ENCODE data around the gene DLG2.
A peak's percentile ranks its signal among the peaks of the same experiment; 100 is the strongest.

DLG2 gene

DNA sequence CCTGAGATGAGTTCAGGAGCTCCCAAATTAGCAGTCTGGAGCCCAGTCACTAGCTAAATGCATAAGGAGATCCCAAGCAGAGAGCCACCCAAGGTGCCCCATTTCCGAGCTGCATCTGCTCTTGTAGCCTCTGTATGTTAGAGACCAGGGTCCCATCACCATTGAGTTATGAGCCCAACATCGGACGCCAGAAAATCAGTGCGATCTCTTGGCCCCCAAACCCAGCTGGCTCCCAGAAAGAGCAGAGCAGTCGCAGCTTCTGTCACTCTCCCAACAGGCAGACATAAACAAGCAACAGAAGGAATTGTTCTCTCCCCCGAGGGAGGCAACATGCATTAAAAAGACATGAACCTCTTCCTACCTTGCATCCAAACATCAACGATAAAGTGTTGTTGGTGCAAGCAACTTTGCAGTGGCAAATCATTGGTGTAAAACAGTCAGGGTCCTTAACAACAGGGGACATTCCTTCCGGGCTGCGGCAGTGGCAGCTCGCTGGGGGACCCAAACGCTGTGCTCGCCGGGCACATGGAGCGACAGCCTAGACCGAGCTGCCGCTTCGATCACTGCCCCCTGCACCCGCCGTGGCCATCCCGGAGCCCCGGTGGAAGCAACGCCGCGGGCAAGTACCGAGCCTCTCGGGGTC, 907.1 kb downstream of the DLG2 start:
- DNase-seq, result no peak

DNA sequence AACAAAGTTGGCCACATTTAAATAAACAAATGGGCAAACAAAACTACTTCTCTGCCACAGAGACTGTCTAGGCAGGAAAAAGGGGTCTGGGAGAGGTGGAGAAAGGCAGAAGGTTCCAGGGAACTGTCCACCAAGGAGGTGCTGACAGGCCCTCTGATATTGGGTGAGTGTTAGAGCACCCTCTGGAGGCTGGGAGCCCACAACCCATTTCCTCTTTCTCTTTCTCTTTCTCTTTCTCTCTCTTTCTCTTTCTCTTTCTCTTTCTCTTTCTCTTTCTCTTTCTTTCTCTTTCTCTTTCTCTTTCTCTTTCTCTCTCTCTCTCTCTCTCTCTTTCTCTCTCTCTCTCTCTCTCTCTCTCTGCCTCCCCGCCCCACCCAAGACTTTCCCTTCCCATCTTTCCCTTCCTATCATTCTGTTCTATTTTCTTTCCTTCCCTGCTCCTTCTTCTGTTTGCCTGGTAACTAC, 912.8 kb downstream of the DLG2 start:
- peak; percentile 1 for DNase-seq

DNA sequence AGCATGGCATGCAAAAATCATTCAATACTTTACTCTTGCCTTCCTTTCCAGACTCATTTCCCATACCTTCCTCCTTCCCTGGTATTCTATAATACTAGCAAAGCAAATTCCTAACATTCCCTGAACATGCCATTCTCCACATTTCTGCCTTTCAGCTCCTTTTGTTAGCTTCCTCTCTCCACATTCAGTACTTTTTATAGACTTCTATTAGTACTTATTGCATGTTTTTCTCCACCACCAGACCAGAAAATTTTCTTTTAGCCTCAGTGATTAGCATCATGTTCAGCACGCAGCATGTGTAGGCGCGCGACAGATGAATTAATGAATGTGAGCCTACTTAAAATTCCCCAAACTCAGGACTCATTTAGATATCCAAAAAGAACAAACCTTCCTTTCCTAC, 935.3 kb downstream of the DLG2 start:
- no peak for DNase-seq

DNA sequence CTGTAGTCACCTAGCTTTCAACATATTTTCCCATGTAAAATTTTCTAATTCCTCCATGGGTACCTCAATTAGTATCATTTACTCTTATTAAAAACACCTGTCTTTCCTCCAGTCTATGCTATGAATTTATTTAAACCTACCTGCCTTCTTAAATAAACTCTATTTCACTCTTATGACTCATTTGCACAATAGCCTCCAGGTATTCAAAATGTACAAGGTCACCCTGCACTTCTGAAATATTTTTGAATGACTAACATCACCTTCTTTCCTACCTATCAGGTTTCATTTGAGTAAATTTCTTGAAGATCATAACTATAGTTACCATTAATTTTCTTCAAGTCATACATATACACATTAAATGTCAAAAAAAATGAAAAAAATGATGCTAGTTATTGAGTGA, 939.7 kb downstream of the DLG2 start:
- no peak for DNase-seq

DNA sequence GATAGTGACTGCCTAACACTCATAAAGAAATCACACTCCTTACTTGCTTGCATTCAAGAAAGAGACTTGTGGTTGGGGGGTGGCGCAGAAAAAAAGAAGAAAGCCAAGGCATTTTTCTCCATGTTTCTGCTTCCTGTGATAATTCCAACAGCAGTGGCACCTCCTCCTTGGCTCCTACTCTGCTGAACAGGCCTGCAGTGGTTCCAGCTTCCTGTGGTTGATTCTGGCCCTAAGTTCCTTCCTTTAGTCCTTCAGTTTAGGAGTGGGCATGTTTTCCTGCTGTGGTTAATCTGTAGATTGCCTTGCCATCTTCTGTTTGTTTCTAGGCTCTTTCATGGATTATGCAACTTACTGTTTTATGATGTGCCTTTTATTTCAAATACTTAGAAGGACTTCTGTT, 940.4 kb downstream of the DLG2 start:
- no peak for DNase-seq

DNA sequence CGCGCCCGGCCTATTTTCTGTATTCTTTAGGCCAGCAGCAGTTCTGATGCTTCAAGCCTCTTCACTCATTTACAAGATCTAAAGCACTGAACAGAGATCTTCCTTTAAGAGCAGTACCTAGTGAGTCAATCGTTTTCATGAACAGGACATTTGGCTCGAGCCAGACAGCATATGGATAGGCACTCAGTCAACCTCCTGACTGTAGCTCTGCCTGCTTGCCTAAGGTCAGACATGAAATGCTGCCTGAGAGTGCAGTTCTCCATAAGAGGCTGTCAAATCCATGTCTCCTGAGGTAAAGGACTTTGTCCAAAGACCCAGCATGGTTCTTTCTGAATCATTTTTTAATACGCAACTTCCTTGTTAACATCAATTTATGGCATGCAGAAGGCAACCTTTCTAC, 941.2 kb downstream of the DLG2 start:
- no peak for DNase-seq

DNA sequence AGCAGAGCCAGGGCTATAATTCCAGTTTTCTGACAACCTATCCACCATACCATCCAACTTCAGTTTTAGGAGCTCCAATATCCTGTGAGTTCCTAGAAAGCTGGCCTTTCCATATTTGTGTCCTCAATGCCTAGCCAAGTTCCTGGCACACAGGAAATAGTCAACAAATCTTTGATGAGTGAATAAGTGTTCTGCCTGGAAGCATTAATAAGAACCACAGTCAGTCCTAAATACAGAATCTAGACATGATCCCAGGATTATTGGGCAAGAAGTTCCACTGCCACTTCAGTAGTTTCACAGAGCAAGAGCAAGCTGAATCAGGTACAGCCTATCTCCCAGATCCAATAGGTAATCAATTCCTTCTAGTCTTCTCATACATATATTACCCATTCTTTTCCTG, 942.0 kb downstream of the DLG2 start:
- no peak for DNase-seq

DNA sequence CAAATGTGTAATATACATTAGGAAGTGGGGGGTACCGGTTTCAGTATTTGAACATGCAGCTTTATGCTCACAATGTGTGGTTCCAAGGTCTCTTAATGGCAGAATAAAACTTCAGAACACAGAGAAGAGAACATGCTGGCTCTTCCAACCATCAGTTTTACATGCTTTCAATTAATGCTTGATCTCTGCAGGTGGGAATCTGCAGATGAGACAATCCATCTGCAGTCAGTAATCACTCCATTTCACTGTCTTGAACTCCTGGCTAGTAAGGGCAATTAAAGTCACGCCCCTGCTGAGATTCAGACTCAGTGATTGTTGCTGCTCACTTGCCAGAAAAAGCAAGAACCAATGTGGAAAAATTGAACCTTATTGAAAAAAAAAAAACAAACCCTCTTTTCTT, 945.7 kb downstream of the DLG2 start:
- no peak for DNase-seq

DNA sequence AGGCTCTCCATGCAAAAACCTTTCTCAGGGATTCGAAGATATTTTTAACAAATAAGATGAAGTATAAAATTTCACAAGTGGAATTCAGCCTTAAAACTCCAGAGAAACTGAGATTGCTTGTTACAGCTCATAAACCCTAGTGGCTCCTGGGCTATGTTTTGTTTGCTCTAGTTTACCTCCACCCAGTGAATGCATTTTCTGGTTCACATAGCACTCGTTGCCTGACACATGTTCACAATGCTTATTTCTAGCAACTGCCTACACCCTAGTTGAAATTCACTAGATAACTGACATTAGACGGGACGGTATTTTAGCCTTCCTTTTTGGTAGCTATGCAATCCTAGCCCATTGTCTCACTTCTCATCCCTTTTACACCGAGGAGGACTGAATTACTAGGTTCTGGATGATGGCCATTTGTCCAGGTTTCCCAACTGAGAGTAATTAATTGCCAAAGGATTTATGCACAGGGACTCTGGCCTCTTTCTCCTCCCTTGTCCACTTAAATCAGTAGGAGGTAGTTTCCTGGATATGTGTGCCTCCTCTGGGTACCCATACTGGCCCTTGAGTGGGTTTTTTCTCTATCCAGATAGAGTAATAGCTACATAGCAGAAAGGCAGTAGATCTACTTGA, 951.6 kb downstream of the DLG2 start:
- DNase-seq, result no peak

DNA sequence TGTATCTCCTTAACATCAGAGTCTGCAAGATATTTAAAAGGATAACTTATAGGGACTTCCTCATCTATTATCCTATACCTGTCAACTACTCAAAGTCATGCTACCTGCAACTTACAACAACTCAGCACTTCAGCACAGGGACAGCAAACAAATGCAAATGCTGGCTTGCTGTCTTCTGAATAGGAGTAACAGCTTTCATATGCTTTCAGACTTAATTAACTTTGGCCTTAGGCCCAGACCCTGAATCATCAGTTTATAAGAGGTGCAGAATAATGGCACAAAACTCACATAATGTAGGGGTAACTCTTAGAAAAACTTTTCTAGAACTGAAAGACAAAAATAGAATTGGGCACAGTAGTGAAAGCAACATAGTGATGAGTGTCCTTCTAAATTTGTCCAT, 953.4 kb downstream of the DLG2 start:
- no peak for DNase-seq

DNA sequence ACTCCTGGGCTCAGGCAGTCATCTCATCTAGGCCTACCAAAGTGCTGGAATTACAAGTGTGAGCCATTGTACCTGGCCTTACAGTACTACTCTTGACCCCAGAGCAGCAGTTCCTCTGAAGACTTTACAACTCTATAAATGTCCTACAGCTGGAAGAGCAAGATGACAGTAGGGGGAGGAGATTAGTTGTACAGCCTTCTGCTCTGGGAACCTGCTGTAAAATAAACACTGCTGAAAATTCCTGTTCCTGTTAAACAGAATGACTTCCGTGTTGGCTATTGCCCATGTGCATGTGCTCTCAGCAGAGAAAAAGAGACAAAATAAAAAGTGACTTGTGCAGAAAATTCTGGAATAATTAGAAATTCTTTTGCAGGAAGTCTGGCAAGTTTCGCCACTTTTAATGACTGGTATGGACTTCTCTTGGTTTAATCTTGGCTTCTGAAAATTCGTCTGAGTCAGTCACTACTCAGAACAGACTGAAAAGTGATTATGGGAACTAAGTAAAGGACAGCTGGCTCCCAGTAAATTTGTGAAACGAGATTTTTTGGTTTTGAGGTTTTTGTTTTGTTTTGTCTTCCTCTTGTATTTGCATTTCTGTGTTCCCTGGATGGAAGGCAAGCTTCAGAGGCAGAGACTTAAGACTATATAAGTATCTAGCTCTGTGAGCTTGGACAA, 955.7 kb downstream of the DLG2 start:
- DNase-seq, result no peak

DNA sequence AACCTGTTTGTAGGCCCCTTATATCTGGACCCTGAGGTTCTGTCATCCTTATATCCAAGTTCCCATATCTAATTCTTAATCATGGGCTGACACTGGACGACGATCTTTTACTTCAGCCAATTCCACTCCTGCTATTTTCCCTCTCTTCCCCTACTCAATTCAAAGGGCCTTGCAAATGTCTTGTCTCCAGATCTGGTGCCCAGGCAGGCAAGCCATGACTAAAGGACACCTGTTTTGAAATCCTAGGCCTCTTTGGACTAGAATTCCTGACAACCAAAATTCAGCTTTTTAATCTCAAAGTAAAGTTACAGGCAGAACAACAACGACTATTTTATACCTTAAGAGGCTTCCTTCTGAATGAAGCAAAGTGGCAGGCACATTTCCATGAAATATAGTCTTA, 963.4 kb downstream of the DLG2 start:
- no peak for DNase-seq

DNA sequence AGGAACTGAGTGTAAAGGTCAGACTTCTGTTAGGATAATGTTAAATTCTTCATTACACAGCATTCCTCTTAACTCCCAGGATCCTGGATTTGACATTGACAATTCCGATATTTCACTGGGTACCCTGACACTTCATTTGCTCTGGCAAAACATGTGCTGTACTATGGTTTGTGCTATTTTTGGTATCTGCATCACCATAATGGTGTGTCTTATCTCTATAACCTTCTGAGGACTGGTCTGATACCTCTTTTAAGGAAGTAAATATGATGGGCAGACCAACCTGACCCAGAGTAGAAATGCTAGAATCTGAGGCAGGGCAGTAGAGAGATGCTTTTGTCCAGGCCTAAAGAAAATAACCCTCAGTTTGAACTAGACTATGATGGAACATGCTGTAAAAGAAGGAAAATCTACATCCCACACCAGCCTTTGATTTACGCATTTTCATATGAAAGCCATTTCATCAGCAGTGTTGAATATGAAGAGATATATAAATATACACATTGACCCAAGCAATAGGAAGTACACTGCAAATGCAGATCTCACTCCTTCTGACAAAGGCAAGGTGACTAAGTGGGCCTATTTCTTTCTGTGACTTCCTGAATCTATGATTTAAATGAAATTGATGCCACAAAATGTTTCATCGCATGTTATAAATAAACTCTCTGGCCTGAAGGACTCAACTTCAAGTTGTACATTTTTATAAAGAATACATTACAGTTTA, 966.7 kb downstream of the DLG2 start:
- DNase-seq, result no peak

DNA sequence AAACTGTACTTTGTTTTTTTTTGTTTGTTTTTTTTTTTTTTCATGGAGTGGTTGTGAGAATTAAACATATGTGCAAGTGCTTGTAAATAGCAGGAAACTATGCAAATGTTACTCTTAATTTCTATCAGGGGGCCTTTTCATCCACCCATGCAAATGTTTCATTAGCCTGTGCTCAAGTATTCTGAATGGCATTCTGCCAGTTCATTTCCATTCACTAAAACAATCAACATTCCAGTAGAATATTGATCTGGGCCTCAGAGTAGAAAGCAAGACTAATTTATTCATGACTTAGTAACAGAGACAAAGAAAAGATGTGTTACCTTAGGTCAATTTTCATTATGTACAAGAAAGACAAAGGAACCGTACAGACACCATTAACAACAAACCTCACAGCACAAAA, 971.4 kb downstream of the DLG2 start:
- no peak for DNase-seq

DNA sequence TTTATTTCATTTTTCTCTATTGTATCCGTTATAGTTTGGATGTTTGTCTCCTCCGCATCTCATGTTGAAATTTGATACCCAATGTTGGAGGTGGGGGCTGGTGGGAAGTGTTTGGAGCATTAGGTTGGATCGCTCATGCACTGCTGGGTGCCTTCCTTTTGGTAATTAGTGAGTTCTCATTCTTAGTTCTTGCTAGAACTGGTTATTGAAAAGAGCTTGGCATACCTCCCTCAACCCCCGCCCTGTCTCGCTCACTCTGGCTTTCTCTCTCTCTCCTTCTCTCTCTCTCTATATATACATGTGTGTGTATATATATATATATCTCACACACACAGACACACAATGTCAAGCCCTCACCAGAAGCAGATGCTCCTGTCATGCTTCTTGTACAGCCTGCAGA, 978.7 kb downstream of the DLG2 start:
- no peak for DNase-seq

DNA sequence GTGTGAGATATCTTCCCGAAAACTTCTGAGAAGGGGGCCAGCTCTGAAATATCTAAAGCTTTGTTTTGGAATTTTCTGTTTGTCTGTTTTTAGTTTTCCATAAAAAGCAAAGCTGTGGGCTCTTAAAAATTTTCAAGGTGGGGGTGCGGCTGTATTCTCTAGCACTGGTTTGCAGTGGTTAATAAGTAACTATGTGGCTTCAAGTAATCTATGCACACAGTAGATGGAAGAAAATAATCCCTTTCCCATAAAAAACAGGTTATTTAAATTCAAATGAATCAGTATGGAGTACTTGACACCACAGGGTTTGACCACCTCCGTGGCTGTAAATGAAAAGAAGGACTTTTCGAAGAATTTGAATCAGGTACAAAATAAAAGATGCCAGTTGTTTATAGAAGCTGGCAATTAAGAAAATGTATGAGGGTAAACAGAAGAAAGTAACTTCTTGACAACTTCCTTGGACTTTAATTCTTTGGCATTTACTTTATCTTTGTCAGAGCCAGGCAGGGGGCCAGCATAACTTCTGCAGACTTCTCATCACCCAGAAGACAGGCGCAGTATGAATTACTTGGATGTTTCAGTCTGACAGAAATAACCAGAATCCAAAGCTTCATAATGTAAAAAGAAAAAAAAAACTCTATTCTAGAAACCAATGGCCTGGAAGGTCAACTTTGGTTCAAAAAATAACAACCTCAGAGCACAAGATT, 981.0 kb downstream of the DLG2 start:
- DNase-seq, result no peak

DNA sequence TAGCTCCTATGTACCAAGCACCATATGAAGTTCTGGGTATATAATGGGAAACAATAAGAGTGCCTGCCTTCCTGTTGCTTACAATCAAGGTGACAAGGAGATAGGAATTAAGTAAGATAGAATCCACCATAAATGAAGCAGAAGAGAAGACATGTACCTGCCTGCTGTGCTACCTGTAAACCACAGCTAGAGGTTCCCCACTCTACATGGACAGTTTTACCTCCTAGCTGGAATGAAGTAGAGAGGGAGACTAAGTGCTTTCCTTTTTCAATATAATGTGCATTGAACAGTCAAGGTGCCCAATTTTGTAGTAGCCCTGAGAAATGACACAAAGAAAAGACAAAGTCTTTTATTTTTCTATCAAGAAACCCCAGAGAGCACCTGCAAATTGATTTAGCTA, 984.6 kb downstream of the DLG2 start:
- no peak for DNase-seq

DNA sequence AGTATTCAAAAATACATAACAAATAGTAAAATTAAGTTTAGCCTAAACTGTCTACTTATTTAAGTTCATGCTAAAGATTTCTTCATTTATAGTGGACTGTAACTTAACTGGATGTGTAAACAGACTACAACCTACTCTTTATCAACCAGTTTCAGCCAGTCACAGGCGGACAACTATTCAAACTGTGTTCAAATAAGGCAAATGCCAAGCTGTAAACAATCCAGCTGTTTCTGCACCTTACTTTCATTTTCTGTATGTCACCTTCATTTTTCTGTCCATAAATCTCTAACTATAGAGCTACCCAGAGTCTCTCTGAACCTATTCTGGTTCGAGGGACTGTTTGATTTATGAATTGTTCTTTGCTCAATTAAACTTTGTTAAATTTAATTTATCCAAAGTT, 992.8 kb downstream of the DLG2 start:
- no peak for DNase-seq

DNA sequence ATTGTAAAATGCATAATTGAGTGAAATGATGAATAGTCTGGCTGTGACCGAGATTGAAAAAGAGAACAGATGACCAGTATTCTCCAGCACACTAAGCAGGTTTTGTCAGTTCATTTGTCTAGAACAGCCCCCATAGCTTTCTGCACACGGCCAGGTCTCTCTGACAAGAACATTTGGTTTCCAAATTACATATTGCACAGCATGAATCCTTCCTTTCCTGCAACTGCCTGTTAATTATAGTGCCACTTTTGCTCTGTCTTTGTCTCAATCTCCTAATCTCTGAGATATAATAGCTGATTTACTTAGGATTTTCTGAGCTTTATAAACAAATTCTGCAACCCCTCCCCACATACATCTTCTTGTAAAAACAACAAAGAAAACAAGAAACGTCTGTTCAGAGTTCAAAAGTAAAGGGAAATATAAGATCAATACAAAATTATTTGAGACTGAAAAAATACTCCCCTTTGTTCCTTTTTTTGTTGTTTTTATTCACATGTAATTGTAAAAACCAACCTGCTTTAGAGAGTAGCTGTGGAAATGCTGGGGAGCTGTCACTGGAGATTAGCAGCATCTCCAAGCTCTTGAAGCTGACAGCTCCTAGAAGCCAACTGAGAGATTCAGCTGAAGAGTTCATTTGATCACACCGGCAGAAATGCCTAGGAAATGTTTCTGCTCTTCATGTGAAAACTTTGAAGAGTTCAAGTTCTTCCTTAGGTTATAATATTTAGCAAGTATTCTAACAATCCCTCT, 998.1 kb downstream of the DLG2 start:
- no peak for DNase-seq

DNA sequence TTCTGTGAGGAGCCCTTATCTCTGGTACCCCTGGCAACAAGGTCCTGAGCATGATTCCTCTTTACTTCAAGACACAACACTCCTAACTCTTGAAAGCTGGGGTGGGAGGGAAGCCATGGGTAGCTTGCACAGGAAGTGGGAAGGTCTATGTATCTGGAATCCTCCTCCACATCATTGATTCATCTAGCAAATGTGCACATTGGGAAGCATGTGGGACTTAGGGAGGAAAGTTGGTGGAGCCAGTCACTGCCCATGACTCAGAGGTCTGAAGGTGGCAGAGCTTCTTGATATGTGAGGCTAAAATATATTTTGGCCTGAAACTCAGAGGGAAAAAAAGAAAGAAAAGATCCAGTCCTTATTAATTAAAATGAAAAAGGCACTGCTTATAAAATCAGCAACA, 1000.9 kb downstream of the DLG2 start:
- peak; percentile 6 for DNase-seq

DNA sequence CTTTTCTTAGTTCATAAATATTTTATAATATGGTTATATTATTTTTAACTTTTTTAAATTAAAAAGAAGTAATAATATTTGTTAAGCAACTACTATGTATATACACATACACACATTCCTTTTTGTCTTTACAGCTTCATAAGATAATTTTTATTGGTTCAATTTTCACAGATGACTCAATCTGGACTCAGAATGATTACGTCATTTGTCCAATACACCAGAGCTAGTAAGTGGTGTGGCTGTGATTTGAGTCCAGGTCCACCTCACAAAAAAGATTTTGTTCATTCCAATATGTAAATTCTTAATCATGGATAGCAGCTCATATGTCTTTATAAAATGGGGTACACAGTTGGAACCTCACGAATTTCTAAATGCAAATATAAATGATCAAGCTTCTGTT, 1014.5 kb downstream of the DLG2 start:
- no peak for DNase-seq

DNA sequence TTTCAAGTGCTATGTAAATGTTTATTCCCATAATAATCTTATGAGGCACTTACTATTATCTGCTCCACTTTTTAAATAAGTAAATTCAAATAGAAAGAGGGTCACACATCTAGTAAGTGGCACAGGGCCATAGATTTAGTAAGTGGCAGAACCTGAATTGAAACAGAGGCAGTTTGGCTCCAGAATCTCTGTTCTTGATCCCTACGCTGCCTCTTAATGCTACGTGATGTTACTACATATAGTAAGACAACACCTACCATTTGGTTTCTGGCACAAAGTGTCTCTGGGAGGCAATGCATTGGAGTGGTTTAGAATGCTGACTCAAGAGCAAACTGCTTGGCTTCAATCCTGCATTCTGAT, 1018.3 kb downstream of the DLG2 start:
- DNase-seq, result no peak
